GM18498 (cell line): ENCODE results near the gene SMOC1.

Source experiments
- ATAC-seq: cut with Tn5 transposase; IDR thresholded peaks from one replicate; pipeline ENCODE4 v1.9.1; 2021; ENCODE audit warnings: mild to moderate bottlenecking, moderate library complexity; ENCODE audit not compliant: unreplicated experiment

Gene SMOC1

DNA sequence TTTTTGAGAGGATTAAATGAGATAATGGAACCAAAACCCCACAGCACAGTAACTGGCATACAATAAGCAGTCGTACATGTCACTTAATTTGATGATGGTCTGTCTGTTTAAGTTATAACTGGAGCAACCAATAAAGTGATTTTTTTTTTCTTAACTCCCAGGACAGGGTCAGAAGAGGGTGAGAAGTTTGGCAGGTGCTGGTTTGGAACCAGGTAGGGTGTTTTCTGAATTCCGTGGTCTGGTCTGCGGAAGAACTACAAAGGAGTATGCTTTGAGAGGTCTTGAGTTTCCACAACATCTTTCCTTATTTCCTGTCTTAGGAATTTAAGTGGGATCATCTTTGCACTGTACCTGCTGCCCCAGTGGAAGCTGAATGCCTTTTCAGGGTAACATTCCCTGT, 197.8 kb downstream of the SMOC1 start:
- ATAC-seq = no peak

DNA sequence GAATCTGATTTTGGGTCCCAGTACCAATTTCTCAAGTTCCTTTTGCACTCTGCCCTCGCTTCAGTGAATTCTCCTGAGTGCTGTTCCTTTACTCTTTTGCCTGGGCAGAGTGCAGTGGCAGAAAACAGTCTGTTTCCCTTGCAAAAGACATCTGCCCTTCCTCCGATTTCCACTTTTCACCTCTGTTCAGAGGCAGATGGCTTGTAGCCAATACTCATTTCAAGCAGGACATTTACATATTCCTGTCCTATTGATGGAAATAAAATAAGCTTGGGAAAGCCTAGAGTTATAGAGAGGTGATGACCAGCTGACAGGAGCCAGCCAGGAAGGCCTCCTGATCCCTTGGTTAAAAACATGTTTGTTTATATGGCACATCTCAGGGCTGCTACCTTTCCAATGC, 198.5 kb downstream of the SMOC1 start:
- ATAC-seq = no peak

DNA sequence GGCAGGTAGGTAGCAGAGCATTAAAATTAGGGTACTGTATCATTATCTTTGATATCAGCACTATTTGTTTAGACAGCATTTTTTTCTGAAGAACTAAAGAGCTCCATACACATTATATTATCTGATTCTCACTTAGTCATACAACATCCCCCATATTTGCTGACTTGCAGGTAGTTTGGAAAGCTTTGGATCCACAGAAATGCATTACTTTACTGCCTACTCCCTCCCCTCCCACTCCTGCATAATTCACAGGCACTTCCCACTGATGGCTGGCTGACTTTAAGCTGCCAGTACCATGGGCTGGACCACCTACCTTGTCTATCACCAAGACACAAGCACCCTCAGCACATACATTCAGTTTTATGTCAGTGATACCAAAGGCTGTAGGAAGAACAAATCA, 199.1 kb downstream of the SMOC1 start:
- ATAC-seq = no peak

DNA sequence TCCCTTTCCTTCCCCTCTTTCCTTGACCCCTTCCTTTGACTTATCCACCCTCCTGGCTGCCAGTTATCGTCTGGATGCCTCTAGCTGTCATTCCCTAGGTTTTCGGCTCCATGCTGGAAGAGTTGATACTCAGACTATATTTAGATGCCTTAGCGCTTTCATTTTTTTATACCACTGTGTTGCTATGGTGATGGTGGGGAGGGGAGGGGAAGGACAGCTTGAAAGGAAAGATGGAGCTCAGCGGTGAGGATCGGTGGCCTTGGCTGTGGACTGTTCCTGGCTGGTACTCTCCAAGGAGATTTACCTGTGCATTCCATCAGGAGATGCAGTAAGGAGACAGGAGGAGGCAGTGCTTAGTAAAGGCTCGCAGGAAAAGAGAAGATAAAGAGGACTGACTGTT, 200.9 kb downstream of the SMOC1 start:
- ATAC-seq = no peak
